Cardiac ventricle fibroblast (primary cell): ENCODE measurements around the gene MYH10. TPM values are rescaled to one million over a fixed set of nuclear protein-coding genes. Genes with fewer than 3 reads are reported as not detected.

Experiments used
- total RNA-seq: library from RNA; depleted of rRNA; stranded (reverse); fragments of >200 nt; gene quantifications from 2 replicates; pipeline ENCODE4 v1.2.3, GENCODE V29; 2015

MYH10 gene
- 79.1 and 79.7 TPM in 2 replicates for total RNA-seq

DNA sequence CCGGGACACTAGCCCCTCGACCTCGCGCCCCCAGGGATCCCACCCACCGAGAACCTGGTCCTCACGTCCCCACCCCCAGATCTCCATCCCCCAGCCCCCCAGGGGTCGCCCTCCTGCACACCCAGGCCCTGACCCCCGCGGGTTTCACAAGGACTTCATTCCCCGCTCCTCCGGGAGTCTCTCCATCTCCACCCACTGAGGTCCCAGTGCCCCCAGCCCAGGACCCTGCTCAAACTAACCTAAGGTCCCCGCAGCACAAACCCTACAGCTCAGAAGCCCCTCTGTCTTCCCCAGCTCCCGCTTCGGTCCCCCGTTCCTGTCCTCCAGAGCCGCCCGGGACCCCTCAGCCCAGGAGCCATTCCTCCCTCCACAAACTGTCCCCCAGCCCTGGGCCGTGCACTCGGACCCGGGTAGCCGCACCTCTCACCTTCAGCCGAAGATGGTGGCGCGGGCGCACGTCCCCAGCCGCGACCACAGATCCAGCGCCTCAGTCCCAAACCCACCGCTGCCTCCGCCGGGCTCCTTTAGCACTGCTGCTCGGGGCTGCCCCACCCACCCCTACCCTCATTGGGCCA lies at the start of gene MYH10:
MYH10 (minus strand) TSS at position 499 of the 575 bp plus-strand sequence. CDS start 7,479 bp downstream, outside the sequence.

DNA sequence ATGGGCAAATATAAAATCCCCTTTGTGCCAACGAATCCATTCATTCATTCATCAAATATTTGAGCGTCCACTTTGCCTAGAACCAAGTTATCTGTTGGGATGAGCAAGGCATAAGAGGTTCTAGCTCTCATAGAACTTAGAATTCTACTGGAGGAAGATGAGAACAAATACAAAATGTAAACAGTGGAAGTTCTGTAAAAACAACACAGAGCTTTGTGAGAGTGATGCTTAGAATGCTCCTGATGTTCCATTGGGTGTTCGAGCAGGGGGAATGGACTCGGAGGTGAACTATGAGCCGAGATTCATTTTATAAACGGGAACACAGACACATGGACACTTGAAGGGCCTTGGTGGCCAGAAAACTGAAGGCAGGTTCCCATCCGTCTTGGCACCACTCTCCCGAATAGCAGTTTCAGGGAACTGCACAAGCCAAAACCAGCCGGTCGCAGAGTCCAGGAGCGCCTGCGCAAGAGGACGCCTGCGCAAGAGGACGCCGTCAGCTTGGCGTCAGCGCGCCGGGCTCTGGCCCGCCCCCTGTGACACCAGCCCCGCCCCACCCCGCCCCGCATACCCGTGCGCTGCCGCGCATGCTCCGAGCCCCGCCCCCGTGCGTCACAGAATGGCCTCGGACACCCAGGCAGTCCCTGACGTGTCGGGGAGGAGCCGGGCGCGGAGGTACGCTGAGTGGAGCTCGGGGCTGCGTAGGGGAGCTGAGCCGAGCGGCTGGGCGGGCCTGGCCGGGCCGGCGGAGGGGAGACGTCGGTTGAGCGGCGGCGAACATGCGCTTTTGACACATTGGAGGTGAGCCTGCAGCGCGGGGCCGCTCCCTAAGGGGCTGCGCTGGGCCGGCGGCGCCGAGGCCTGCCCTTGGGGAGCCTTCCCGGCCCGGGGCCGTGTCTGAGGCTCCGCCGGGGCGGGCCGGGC lies 195.0 kb downstream of the MYH10 start, which contains the start of gene NDEL1:
NDEL1 (plus strand) TSS at position 640 of the 924 bp plus-strand sequence. CDS start 8,388 bp downstream, outside the sequence.

Other genes starting within 250 kb of the MYH10 start
- gene RPL26, start 247.5 kb downstream of the MYH10 start, total RNA-seq: 4,586 and 4,963 TPM in 2 replicates
- gene RNF222, start 232.9 kb downstream of the MYH10 start, total RNA-seq: not detected in 2 replicates
- 34.6 and 36.6 TPM in 2 replicates for gene NDEL1, start 194.8 kb downstream of the MYH10 start, total RNA-seq
- gene CCDC42, start 114.1 kb upstream of the MYH10 start, total RNA-seq: not detected in 2 replicates
- not detected in 2 replicates for gene SPDYE4, start 127.8 kb upstream of the MYH10 start, total RNA-seq
- gene MFSD6L, start 168.6 kb upstream of the MYH10 start, total RNA-seq: not detected in 2 replicates
- gene PIK3R6, start 236.9 kb upstream of the MYH10 start, total RNA-seq: 0.25 TPM in 1 of 2 replicates, not detected in the other